Testis (tissue), 2 donors: ENCODE results near the gene RMDN2.

Experiments
- CTCF ChIP-seq, 3 experiments: fragments of 450-650 bp in 2 of 3; fragments of 200-600 bp in 1 of 3; sonication (generic) in 1 of 3; IDR thresholded peaks; one replicate each; pipeline ENCODE4 v1.5.1; 2016 to 2019; ENCODE audit warnings: antibody characterized with exemption in 3 of 3, mild to moderate bottlenecking in 2 of 3, moderate library complexity in 1 of 3
- POLR2A ChIP-seq: fragments of 450-650 bp; IDR thresholded peaks from one replicate; pipeline ENCODE4 v1.6.1; 2017; ENCODE audit warnings: antibody characterized with exemption, mild to moderate bottlenecking, moderate library complexity

GRCh38 chr2:38038682-38039081 is 113.6 kb downstream of the RMDN2 start:
- no peak for TF ChIP-seq CTCF (IDR thresholded peaks at IDR 0.05)
- TF ChIP-seq POLR2A: no peak
